ENCODE measurements around the gene GABRB2.

Gene GABRB2

DNA sequence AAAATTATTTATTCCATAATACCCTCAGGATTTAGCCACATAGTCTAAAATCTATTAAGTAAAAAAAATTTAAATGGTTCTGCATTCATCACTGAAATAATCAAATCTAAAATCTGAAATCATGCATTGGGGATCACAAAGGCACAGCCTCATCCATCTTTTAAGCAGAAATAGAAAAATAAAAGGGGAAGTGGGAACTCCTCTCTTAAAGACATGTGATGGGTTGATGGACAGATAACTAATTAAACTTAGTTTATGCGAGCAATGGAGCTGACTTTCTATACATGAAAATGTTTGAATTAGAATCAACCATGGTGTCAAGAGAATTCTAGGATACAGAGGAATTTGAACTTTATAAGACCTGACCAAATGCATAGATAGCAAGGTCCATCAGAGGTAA, 170.5 kb downstream of the GABRB2 start:
- POLR2A ChIA-PET: no interaction called here
- TF ChIP-seq, protein P1, sequence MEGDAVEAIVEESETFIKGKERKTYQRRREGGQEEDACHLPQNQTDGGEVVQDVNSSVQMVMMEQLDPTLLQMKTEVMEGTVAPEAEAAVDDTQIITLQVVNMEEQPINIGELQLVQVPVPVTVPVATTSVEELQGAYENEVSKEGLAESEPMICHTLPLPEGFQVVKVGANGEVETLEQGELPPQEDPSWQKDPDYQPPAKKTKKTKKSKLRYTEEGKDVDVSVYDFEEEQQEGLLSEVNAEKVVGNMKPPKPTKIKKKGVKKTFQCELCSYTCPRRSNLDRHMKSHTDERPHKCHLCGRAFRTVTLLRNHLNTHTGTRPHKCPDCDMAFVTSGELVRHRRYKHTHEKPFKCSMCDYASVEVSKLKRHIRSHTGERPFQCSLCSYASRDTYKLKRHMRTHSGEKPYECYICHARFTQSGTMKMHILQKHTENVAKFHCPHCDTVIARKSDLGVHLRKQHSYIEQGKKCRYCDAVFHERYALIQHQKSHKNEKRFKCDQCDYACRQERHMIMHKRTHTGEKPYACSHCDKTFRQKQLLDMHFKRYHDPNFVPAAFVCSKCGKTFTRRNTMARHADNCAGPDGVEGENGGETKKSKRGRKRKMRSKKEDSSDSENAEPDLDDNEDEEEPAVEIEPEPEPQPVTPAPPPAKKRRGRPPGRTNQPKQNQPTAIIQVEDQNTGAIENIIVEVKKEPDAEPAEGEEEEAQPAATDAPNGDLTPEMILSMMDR (IDR thresholded peaks at IDR 0.05; ENCODE audit: control extremely low read depth, extremely low read depth, low read depth, missing control alignments): no peak
- no peak for DNase-seq (ENCODE audit: extremely low spot score)
- CTCF ChIA-PET: interaction anchor here (1.2 to 2.0 kb wide), 3 partner anchors 9 to 23 kb away, joined by 3 to 5 read pairs (median 5); no protein-coding TSS in a partner anchor

DNA sequence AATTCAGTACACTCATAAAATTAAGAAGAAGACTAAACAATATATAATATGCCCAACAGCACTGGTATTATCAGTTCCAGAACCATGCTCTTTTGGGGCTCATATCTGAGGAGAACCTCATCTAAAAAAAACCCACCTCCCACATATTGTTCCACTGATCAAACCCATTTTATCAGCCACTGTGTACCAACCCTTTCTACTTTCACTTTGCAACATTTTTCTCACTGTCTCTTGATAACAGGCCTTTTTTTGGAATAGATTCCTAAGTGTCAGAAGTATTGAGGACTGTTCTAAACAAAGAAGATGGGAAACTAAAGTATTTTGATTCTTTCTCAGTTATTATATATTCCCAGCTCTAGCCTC, 173.2 kb downstream of the GABRB2 start:
- TF ChIP-seq, protein P1 (IDR thresholded peaks at IDR 0.05; ENCODE audit: control extremely low read depth, extremely low read depth, low read depth, missing control alignments): no peak

DNA sequence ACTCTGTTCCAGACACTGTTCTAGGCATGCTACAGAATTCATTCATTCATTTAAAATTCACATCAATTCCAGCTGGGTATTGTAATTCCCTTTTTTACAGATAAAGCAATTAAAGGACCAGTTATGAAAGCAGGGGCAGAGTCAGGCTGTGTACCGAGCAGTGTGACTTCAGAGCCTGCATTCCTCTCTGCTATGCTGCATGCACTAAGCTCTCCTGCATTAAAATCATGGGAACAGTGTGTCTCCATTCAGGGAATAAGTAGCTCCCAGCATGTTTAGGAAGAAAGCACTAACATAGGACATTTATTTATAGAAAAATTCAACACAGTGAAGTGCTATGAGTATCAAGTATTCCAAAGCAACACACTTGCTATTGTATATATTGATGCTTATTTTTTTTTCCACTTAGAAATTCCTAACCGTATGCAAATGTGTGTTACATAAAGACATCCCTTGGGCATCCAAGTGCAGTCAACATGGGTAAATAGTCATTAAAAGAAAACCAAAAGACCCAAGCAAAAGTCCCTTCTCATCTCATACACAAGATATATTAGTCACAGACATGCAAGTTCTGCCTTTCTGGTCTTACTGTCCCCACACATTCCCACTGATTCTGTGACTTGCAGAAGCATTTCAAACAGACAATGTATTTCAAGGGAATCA, 173.7 kb downstream of the GABRB2 start:
- POLR2A ChIA-PET: no interaction called here
- no peak for DNase-seq (ENCODE audit: extremely low spot score)
- CTCF ChIA-PET: no interaction called here
- TF ChIP-seq, protein P1 (IDR thresholded peaks at IDR 0.05; ENCODE audit: control extremely low read depth, extremely low read depth, low read depth, missing control alignments): no peak

More for the DNA sequence above, 173.2 kb downstream of the GABRB2 start:
- DNase-seq (ENCODE audit: extremely low spot score): no peak
- ChIA-PET POLR2A (no interaction called here), CTCF (no interaction called here)

DNA sequence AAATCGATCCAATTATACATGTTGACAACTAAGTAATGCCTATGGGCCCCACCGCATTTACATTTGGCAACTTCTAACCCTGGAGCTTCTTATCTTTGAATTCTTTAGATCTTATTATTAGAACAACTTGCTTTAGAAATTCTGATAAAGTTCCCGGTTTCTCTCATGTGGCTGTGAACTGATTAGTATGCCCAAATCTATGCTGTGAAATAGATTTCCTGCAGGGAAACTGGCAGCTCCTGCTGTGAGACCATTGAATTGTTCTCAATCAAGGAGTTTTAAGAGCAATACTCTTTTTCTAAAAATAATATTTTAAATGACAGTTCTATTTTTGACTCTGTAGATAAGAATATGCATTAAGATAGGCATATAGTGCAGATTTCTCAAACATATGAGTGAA, 177.5 kb downstream of the GABRB2 start:
- no peak for DNase-seq (ENCODE audit: extremely low spot score)
- CTCF ChIA-PET: no interaction called here
- POLR2A ChIA-PET: no interaction called here
- TF ChIP-seq, protein P1 (IDR thresholded peaks at IDR 0.05; ENCODE audit: control extremely low read depth, extremely low read depth, low read depth, missing control alignments): no peak

DNA sequence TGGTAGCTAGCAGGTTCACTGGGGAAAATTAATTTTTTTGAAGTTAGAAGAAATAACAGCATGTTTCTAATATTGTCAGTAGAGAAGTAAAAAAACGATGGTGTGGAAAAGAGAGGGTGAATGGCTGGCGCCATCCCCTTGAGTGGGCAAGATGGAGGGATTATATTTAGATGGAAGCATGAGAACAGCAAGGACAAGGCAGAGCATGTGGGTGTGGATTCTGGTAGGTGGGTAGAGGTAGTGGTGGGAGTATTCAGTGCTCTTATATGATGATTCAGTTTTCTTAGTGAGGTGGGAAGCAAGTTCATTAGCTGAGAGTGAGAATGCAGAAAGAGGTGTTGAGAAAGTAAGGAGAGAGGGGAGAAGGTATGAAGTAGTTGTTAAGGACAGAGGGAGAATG, 188.1 kb downstream of the GABRB2 start:
- TF ChIP-seq, protein P1 (IDR thresholded peaks at IDR 0.05; ENCODE audit: control extremely low read depth, extremely low read depth, low read depth, missing control alignments): no peak
- ChIA-PET POLR2A (no interaction called here), CTCF (interaction anchor here (0.9 to 1.0 kb wide), 2 partner anchors 9 to 11 kb away, joined by 3 to 4 read pairs; no protein-coding TSS in a partner anchor)
- DNase-seq (ENCODE audit: extremely low spot score): no peak

DNA sequence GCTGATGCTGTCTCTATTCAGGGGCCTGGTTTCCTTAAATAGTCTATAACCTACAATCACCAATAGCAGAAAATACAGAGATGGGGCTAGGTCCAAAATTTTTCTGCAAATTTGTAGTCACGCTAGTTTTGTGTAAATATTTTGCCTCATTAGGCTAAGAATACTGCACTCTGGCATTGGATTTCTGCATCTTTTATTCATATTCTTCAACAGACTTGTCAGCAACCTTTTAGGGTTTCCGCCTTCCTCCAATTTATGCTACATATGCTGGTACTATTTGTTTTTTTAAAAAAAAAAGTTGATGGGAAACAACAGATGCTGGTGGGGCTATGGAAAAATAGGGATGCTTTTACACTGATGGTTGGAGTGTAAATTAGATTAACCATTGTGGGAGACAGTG, 202.3 kb downstream of the GABRB2 start:
- ChIA-PET CTCF (interaction anchor here (1.5 kb wide), 1 partner anchor 10 kb away, joined by 4 read pairs; no protein-coding TSS in a partner anchor), POLR2A (no interaction called here)
- no peak for DNase-seq (ENCODE audit: extremely low spot score)
- TF ChIP-seq, protein P1 (IDR thresholded peaks at IDR 0.05; ENCODE audit: control extremely low read depth, extremely low read depth, low read depth, missing control alignments): no peak

Data from GM10248 (cell line).